A673 (cell line): ENCODE data around the gene MAGI1. TPM values are rescaled to one million over a fixed set of nuclear protein-coding genes. Genes with fewer than 3 reads are reported as not detected.

Source experiments
- BruUV-seq: library from RNA; stranded (reverse); fragments of 400-500 nt; replicated peaks from 2 replicates; lab custom pipeline; 2021; lab: Mats Ljungman, UMichigan
- CTCF ChIA-PET: fragments of 300-600 bp; sonication (Branson Sonifier 250); formaldehyde crosslinking; loops from one replicate; lab custom pipeline; 2022; ENCODE audit warnings: antibody characterized with exemption; lab: Charles Lee
- POLR2A ChIA-PET: fragments of 300-600 bp; sonication (Branson Sonifier 250); formaldehyde crosslinking; loops from one replicate; lab custom pipeline; 2022; ENCODE audit warnings: antibody characterized with exemption; ENCODE audit not compliant: low non-redundant PET; lab: Charles Lee
- DNase-seq: peaks from one replicate; pipeline ENCODE4 v3.0.0-alpha.2; 2015; ENCODE audit warnings: low spot score
- H3K27ac ChIP-seq: fragments of 200-600 bp; sonication (generic); 2 replicates; pipeline ENCODE4 v1.5.1; 2016; ENCODE audit warnings: mixed run types, low read depth, mild to moderate bottlenecking, mixed read lengths, antibody characterized with exemption, low read length; ENCODE audit not compliant: poor library complexity, severe bottlenecking
- H3K27me3 ChIP-seq: fragments of 200-600 bp; sonication (generic); replicated peaks from 2 replicates; pipeline ENCODE4 v1.6.1; 2017; ENCODE audit warnings: mixed run types, low read depth, mild to moderate bottlenecking, mixed read lengths, antibody characterized with exemption, low read length; ENCODE audit not compliant: insufficient read depth, poor library complexity
- H3K36me3 ChIP-seq: fragments of 200-600 bp; sonication (generic); 2 replicates; pipeline ENCODE4 v1.6.1; 2016; ENCODE audit warnings: mixed run types, mild to moderate bottlenecking, mixed read lengths, antibody characterized with exemption, low read length; ENCODE audit not compliant: insufficient read depth, poor library complexity, severe bottlenecking
- H3K4me1 ChIP-seq: fragments of 200-600 bp; sonication (generic); 2 replicates; pipeline ENCODE4 v1.6.1; 2017; ENCODE audit warnings: mixed run types, mild to moderate bottlenecking, mixed read lengths, antibody characterized with exemption, low read length; ENCODE audit not compliant: insufficient read depth, poor library complexity, severe bottlenecking
- H3K4me3 ChIP-seq: fragments of 200-600 bp; sonication (generic); 2 replicates; pipeline ENCODE4 v1.5.1; 2016; ENCODE audit warnings: low read depth, mixed run types, mild to moderate bottlenecking, mixed read lengths, low read length; ENCODE audit not compliant: poor library complexity, severe bottlenecking
- H3K9me3 ChIP-seq: fragments of 200-600 bp; sonication (generic); 2 replicates; pipeline ENCODE4 v1.6.1; 2016; ENCODE audit warnings: mixed run types, low read depth, mild to moderate bottlenecking, mixed read lengths, antibody characterized with exemption, low read length; ENCODE audit not compliant: poor library complexity, severe bottlenecking
- EZH2 ChIP-seq: fragments of 200-600 bp; sonication (generic); IDR thresholded peaks from 2 replicates; pipeline ENCODE4 v1.6.1; 2017; ENCODE audit warnings: borderline replicate concordance, low read depth, mild to moderate bottlenecking, mixed read lengths, antibody characterized with exemption, low read length; ENCODE audit not compliant: poor library complexity, severe bottlenecking
- intact Hi-C: fragments of 100-400 bp; cut with micrococcal nuclease; formaldehyde crosslinking; loops from one replicate; pipeline ENCODE4 v1.10.0; 2022; ENCODE audit not compliant: unreplicated experiment
- total RNA-seq: library from RNA; stranded (reverse); gene quantifications from 2 replicates; pipeline ENCODE4 v1.2.3, GENCODE V29; 2021
- TF ChIP-seq, protein P1 (sequence below): fragments of 300-800, 200-600 bp; sonication (generic); conservative IDR thresholded peaks from 2 replicates; pipeline ENCODE4 v1.5.1; 2017; ENCODE audit warnings: low read depth, mild to moderate bottlenecking, antibody characterized with exemption, low read length, moderate library complexity, mixed read lengths

MAGI1 gene
- total RNA-seq, 1 experiment from 2014 or later: 30.5 TPM

DNA sequence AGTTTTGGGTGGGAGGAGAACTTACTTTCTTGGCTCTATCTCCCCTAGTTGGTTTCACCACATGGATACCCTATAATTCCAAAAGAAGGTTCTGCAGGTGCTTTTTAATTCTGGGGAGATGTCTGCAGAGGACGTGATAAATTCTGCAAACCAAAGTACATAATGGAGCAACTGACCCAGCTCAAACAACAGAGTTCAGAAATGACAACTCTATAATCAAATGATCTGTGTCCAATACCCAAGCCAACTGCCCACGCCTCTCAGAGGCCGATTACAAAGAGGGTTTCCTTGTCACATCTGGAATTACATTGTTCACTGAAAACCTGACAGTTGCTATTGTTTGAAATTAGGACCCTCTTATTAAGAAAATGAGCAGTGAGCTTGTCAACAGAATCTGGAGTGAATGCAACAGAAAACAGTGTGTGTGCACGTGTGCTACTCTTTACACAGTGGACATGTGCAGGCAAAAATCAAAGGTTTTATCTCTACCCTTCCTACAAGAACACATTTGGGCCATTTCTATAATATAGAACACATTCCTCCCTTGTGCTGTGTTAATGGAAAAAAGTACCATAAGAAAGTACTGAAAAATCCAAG, 593.0 kb downstream of the MAGI1 start:
- Histone ChIP-seq H3K27ac (no peak overlapping the region), H3K4me1 (peaks cover 9% of the 10 kb centered on the region), H3K27me3 (no peaks in the 10 kb centered on the region), H3K4me3 (no peak overlapping the region), H3K9me3 (no peaks in the 10 kb centered on the region), H3K36me3 (no peaks in the 10 kb centered on the region)
- TF ChIP-seq, protein P1, sequence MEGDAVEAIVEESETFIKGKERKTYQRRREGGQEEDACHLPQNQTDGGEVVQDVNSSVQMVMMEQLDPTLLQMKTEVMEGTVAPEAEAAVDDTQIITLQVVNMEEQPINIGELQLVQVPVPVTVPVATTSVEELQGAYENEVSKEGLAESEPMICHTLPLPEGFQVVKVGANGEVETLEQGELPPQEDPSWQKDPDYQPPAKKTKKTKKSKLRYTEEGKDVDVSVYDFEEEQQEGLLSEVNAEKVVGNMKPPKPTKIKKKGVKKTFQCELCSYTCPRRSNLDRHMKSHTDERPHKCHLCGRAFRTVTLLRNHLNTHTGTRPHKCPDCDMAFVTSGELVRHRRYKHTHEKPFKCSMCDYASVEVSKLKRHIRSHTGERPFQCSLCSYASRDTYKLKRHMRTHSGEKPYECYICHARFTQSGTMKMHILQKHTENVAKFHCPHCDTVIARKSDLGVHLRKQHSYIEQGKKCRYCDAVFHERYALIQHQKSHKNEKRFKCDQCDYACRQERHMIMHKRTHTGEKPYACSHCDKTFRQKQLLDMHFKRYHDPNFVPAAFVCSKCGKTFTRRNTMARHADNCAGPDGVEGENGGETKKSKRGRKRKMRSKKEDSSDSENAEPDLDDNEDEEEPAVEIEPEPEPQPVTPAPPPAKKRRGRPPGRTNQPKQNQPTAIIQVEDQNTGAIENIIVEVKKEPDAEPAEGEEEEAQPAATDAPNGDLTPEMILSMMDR: no peak
- TF ChIP-seq EZH2: no peak
- ChIA-PET POLR2A (no interaction called here), CTCF (no interaction called here)
- BruUV-seq: no TSS peak
- intact Hi-C loops: no loop called here
- no peak for DNase-seq

DNA sequence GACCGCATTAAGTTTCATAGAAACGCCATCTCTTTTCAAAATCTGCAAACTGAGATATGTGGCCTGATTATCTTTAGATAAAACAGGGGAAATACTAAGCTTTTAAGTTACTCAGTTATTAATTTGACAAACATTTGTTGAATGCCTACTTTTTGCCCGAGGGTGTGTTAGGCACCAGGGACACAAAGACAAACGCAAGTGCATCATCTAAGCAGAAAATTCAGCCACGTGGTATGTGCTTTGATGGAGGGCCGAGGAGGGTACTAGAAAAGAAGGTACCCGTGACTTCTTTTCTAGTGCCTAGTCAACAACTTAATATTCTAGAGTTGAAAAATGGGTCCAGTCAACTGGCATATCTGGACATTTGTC, 594.3 kb downstream of the MAGI1 start:
- Histone ChIP-seq H3K36me3 (no peaks in the 10 kb centered on the region), H3K9me3 (no peaks in the 10 kb centered on the region), H3K4me1 (peaks cover 9% of the 10 kb centered on the region), H3K27ac (no peak overlapping the region), H3K27me3 (no peaks in the 10 kb centered on the region), H3K4me3 (no peak overlapping the region)
- intact Hi-C loops: no loop called here
- no TSS peak for BruUV-seq
- ChIA-PET CTCF (no interaction called here), POLR2A (no interaction called here)
- TF ChIP-seq, protein P1: no peak
- no peak for TF ChIP-seq EZH2
- DNase-seq: no peak

DNA sequence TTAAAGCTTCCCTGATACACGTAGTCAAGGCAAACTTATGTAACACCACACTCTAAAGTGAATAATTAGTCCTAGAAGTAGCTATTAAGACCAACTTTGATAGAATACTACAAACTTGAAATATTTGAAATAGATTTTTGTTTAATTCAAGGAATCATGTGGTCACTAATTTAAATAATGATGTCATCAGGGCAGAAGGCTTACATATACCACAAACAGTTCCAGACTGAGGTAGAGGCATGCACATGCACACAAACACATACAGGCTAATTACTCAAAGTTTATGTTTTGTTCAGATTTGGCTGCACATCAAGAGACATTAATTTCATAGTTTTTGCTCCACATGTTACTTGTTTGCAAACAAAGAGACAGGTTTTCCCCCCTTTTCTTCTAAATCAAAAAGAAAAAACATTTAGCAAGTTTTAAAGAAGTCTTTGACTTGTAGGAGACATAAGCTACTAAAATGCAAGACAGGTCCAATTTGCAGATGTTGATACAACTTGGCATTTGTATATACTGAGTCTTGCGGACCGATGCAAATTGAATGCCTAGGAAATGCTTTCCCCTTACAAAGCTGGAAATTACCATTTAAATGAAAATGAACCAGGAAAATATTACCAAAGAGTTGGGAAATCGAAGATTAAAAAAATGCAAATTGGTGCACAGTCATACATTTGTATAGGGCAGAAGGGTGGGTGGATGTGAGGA, 594.8 kb downstream of the MAGI1 start:
- no TSS peak for BruUV-seq
- H3K27me3 ChIP-seq: no peaks in the 10 kb centered on the region
- POLR2A ChIA-PET: no interaction called here
- CTCF ChIA-PET: no interaction called here
- H3K36me3 ChIP-seq: no peaks in the 10 kb centered on the region
- no peaks in the 10 kb centered on the region for H3K9me3 ChIP-seq
- intact Hi-C loops: no loop called here
- TF ChIP-seq, protein P1: no peak
- TF ChIP-seq EZH2: no peak
- DNase-seq: peak; percentile 39
- peaks cover 9% of the 10 kb centered on the region for H3K4me1 ChIP-seq
- H3K4me3 ChIP-seq: no peak overlapping the region
- no peak overlapping the region for H3K27ac ChIP-seq
